SK-N-SH (cell line): ENCODE data around the gene ETV6. TPM values are rescaled to one million over a fixed set of nuclear protein-coding genes. Genes with fewer than 3 reads are reported as not detected.

ENCODE experiments used
- CTCF ChIA-PET: fragments of 300-600, 350-600 bp; formaldehyde crosslinking; extraction: SDS; loops from one replicate; lab custom pipeline; 2021; lab: Yijun Ruan, JAX
- POLR2A ChIA-PET: fragments of 350-600 bp; sonication (Branson Sonifier 250); formaldehyde crosslinking; extraction: SDS; loops from one replicate; lab custom pipeline; 2020; ENCODE audit warnings: antibody characterized with exemption, inconsistent platforms; lab: Yijun Ruan, JAX
- DNase-seq: peaks from one replicate; pipeline ENCODE4 v3.0.0; 2012
- H2AFZ ChIP-seq: fragments of 200-600 bp; sonication (generic); 2 replicates; pipeline ENCODE4 v1.8.1; 2016; ENCODE audit warnings: antibody characterized with exemption, mild to moderate bottlenecking, low read depth
- H3F3A ChIP-seq: fragments of 200-600 bp; sonication (generic); replicated peaks from 2 replicates; pipeline ENCODE3; 2016; ENCODE audit warnings: antibody characterized with exemption, mild to moderate bottlenecking; ENCODE audit not compliant: insufficient read depth
- H3K27ac ChIP-seq, 2 experiments: fragments of 200-500 bp in 1 of 2; fragments of 200-600 bp in 1 of 2; sonication (Bioruptor generic) in 1 of 2; sonication (generic), shearing (Covaris generic) in 1 of 2; 2 replicates each; pipeline versions ENCODE4 v1.5.1 to v1.6.1; 2014 to 2016; ENCODE audit warnings: low read depth in 2 of 2, inconsistent platforms in 1 of 2, low read length in 1 of 2, mild to moderate bottlenecking in 1 of 2, mixed read lengths in 1 of 2
- H3K27me3 ChIP-seq: fragments of 200-600 bp; sonication (generic), shearing (Covaris generic); 2 replicates; pipeline ENCODE4 v1.6.1; 2016; ENCODE audit warnings: mixed run types; ENCODE audit not compliant: insufficient read depth
- H3K36me3 ChIP-seq, 2 experiments: fragments of 200-500 bp in 1 of 2; fragments of 200-600 bp in 1 of 2; sonication (Bioruptor generic) in 1 of 2; sonication (generic) in 1 of 2; replicated peaks in 1 of 2; 2 replicates each; pipeline versions ENCODE3 to v1.5.1; 2014 to 2016; ENCODE audit warnings: low read length in 1 of 2, mild to moderate bottlenecking in 1 of 2; ENCODE audit not compliant: insufficient read depth in 2 of 2, control insufficient read depth in 1 of 2
- H3K4me1 ChIP-seq, 2 experiments: fragments of 200-500 bp in 1 of 2; fragments of 200-600 bp in 1 of 2; sonication (Bioruptor generic) in 1 of 2; sonication (generic), shearing (Covaris generic) in 1 of 2; 2 replicates each; pipeline versions ENCODE4 v1.5.1 to v1.6.1; 2014 to 2016; ENCODE audit warnings: low read depth in 1 of 2, low read length in 1 of 2, mixed run types in 1 of 2; ENCODE audit not compliant: insufficient read depth in 2 of 2, control insufficient read depth in 1 of 2
- H3K4me2 ChIP-seq: fragments of 200-600 bp; sonication (generic), shearing (Covaris generic); 2 replicates; pipeline ENCODE4 v1.6.1; 2017; ENCODE audit warnings: mixed run types
- H3K4me3 ChIP-seq, 2 experiments: fragments of 200-500 bp in 1 of 2; fragments of 200-600 bp in 1 of 2; sonication (Bioruptor generic) in 1 of 2; sonication (generic), shearing (Covaris generic) in 1 of 2; 2 replicates each; pipeline versions ENCODE4 v1.5.1 to v1.8.1; 2014 to 2016; ENCODE audit warnings: low read depth in 2 of 2, inconsistent platforms in 1 of 2, low read length in 1 of 2, mild to moderate bottlenecking in 1 of 2, mixed read lengths in 1 of 2, moderate library complexity in 1 of 2
- H3K79me2 ChIP-seq: fragments of 200-600 bp; sonication (generic); 2 replicates; pipeline ENCODE4 v1.8.1; 2017; ENCODE audit warnings: mild to moderate bottlenecking; ENCODE audit not compliant: insufficient read depth
- H3K9ac ChIP-seq: fragments of 200-600 bp; sonication (generic); 2 replicates; pipeline ENCODE4 v1.6.1; 2017; ENCODE audit warnings: mixed run types
- H3K9me2 ChIP-seq: fragments of 200-600 bp; sonication (generic); 2 replicates; pipeline ENCODE4 v1.6.1; 2017; ENCODE audit warnings: mixed run types
- H3K9me3 ChIP-seq: fragments of 200-600 bp; sonication (generic); 2 replicates; pipeline ENCODE4 v1.6.1; 2017; ENCODE audit warnings: mixed run types, mild to moderate bottlenecking, moderate library complexity
- H4K20me1 ChIP-seq: fragments of 200-600 bp; sonication (generic); 2 replicates; pipeline ENCODE4 v1.6.1; 2017; ENCODE audit warnings: mild to moderate bottlenecking, mixed run types; ENCODE audit not compliant: insufficient read depth
- ELF1 ChIP-seq: IDR thresholded peaks from 2 replicates; pipeline ENCODE4 v1.4.0; 2012
- EP300 ChIP-seq, 2 experiments: IDR thresholded peaks; 2 replicates each; pipeline versions ENCODE4 v1.4.0 to v1.6.1; 2012; ENCODE audit warnings: borderline replicate concordance in 1 of 2, low read depth in 1 of 2, low read length in 1 of 2
- EZH2phosphoT487 ChIP-seq: fragments of 200-600 bp; sonication (generic); IDR thresholded peaks from 2 replicates; pipeline ENCODE4 v1.6.1; 2017; ENCODE audit warnings: low read depth, mixed run types, mild to moderate bottlenecking, antibody characterized with exemption, moderate library complexity, borderline replicate concordance
- FOXJ3 ChIP-seq: sonication (generic); formaldehyde crosslinking; IDR thresholded peaks from 2 replicates; pipeline ENCODE4 v1.5.1; 2020; ENCODE audit warnings: mild to moderate bottlenecking, missing genetic modification reagents
- FOXM1 ChIP-seq: IDR thresholded peaks from 2 replicates; pipeline ENCODE4 v1.4.0; 2012; ENCODE audit warnings: low read depth, mild to moderate bottlenecking
- JUND ChIP-seq: IDR thresholded peaks from 2 replicates; pipeline ENCODE4 v1.4.0; 2012
- TAF1 ChIP-seq: IDR thresholded peaks from 2 replicates; pipeline ENCODE4 v1.6.1; 2012; ENCODE audit warnings: low read depth, mild to moderate bottlenecking, low read length, moderate library complexity, borderline replicate concordance
- TEAD4 ChIP-seq: IDR thresholded peaks from 2 replicates; pipeline ENCODE4 v1.4.0; 2012; ENCODE audit warnings: mild to moderate bottlenecking, borderline replicate concordance; ENCODE audit not compliant: insufficient read depth
- WGBS: methylation state at CpG from one replicate; pipeline ENCODE4 v1.1.6; 2017; ENCODE audit warnings: low lambda C conversion rate; 5-methylcytosine and 5-hydroxymethylcytosine counted together
- polyA plus RNA-seq, 3 experiments: library from polyadenylated mRNA; depleted of rRNA; stranded (reverse); fragments of >200 nt; gene quantifications; 2 replicates each; pipeline ENCODE4 v1.2.3, GENCODE V29; 2012
- TF ChIP-seq, protein P1 (sequence below): IDR thresholded peaks from 2 replicates; pipeline ENCODE4 v1.4.0; 2012; ENCODE audit warnings: low read depth, borderline replicate concordance
- TF ChIP-seq, protein P2 (sequence below): IDR thresholded peaks from 2 replicates; pipeline ENCODE4 v1.4.0; 2012; ENCODE audit warnings: low read depth

The ETV6 gene
- polyA plus RNA-seq, 1 of the 3 experiments (the other 2 are of a cell fraction) = 4.0 TPM

DNA sequence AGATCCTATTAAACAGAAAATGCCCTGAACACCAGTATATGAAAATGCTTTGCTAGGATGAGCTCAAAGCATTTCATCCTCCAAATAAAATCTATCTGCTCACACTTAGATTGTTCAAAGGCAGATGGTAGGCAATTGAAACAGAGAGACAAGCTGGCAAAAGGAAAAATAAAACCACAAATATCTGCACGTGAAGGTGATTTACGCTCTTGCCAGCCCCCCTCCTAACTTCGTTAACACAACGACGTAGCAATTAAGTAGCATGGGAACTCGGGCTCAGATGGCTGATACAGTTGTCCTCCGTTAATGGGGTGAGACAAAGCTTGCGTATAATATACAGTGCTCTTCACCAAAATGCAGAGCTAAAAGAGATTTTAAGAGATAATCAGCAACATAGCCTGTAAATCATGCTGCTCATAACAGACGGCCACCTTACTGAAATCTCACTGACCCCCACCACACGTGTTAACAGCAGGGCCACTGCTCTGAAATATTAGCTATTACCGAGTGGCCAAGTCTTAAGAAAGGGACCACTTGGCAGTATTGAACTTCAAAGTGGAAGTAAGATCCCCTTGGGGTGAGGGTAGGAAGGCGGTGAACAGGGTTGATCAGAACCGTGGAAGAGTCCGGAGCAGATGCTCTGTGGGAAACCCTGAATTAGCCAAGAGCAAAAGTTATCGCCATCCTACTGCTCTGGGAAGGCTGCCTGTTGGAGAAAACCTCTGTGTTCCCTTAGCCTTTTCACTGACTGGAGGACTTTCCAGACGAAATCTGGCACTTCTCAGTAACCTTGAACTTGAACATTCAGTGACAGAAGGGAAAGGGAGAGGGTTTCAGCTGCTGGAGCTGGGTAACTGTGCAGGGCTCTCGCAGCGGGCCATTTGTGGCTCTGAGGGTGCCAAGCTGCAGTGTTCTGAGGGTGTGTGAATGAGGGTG lies 23.1 kb downstream of the ETV6 start (continued):
- TF ChIP-seq, protein P1, sequence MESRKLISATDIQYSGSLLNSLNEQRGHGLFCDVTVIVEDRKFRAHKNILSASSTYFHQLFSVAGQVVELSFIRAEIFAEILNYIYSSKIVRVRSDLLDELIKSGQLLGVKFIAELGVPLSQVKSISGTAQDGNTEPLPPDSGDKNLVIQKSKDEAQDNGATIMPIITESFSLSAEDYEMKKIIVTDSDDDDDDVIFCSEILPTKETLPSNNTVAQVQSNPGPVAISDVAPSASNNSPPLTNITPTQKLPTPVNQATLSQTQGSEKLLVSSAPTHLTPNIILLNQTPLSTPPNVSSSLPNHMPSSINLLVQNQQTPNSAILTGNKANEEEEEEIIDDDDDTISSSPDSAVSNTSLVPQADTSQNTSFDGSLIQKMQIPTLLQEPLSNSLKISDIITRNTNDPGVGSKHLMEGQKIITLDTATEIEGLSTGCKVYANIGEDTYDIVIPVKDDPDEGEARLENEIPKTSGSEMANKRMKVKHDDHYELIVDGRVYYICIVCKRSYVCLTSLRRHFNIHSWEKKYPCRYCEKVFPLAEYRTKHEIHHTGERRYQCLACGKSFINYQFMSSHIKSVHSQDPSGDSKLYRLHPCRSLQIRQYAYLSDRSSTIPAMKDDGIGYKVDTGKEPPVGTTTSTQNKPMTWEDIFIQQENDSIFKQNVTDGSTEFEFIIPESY = no peak
- no peak for TF ChIP-seq FOXJ3 (CRISPR knock-in tag)
- TF ChIP-seq TEAD4 = no peak

DNA sequence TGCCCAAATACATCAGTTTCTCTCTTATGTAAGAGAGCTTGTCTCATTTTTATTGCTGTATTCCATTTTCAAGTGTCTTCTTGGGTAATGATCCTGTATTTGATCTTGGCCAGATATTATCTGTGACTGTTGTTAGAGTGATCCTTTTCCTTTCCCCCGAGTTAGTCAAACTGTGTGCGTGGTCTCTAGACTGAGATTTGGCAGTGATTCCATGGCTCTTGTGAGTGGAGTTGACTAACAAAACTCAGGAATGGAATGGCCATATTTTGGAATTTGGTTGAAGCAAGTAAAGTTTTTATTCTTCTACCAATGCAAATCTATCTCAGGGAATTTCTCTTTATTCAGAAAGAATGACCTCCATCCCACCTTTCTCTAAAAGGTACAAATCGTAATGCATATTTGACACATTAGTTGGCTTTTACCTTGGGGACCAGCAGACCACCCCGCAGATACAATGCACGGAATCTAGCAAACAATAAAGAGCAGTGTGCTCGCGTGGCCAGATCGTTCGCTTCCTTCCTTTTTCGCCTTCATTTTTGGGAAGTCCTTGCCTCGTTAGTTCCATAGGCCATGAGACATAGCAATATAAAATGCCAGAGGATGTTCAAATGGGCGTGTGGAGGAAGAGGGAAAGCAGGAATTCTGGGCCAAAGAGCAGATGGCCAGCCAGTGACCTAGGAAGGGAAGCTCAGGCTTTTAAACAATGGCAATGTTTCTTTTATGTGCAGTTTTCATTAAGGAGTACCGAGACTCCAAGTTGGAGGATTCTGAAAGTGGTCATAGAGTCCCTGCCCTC lies 24.4 kb downstream of the ETV6 start:
- no peaks in the 10 kb centered on the region for H3K27me3 ChIP-seq
- no peak for DNase-seq
- peaks cover 3 to 11% of the 10 kb centered on the region in 2 experiments for H3K36me3 ChIP-seq
- no peak overlapping the region for H2AFZ ChIP-seq
- H3K9me2 ChIP-seq = no peaks in the 10 kb centered on the region
- no peaks in the 10 kb centered on the region for H3F3A ChIP-seq
- WGBS = 89% methylated on average over 13 of the region's 13 CpGs
- H3K4me3 ChIP-seq = no peak overlapping the region
- peaks cover 81% of the 10 kb centered on the region for H4K20me1 ChIP-seq
- H3K27ac ChIP-seq = no peak overlapping the region
- H3K79me2 ChIP-seq = peaks cover 96% of the 10 kb centered on the region
- H3K9me3 ChIP-seq = no peaks in the 10 kb centered on the region
- peaks cover 0 to 26% of the 10 kb centered on the region in 2 experiments; a peak in 3 of 4 replicates for H3K4me1 ChIP-seq
- CTCF ChIA-PET = interaction anchor here (1.1 to 2.1 kb wide), 3 partner anchors 10 to 359 kb away, joined by 3 to 7 read pairs (median 5); no protein-coding TSS in a partner anchor
- H3K9ac ChIP-seq = no peak overlapping the region
- POLR2A ChIA-PET = interaction anchor here (0.6 kb wide), 1 partner anchor 342 kb away, joined by 3 read pairs; no protein-coding TSS in a partner anchor
- no peak for TF ChIP-seq TAF1
- no peak for TF ChIP-seq EZH2phosphoT487
- no peak for TF ChIP-seq FOXM1
- TF ChIP-seq ELF1 = no peak
- TF ChIP-seq, protein P2, sequence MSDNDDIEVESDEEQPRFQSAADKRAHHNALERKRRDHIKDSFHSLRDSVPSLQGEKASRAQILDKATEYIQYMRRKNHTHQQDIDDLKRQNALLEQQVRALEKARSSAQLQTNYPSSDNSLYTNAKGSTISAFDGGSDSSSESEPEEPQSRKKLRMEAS = no peak
- TF ChIP-seq EP300 (IDR thresholded peaks at IDR 0.05; ENCODE audit: borderline replicate concordance in 1 of 2, low read depth in 1 of 2, low read length in 1 of 2) = no peak
- TF ChIP-seq, protein P1 = no peak
- no peak for TF ChIP-seq FOXJ3 (CRISPR knock-in tag)
- TF ChIP-seq JUND = no peak
- TF ChIP-seq, all 33 proteins: peak for 0
- no peak overlapping the region for H3K4me2 ChIP-seq
